Peyer's patch (tissue), 4 donors: ENCODE data around the gene EIF2B5. TPM values are rescaled to one million over a fixed set of nuclear protein-coding genes. Genes with fewer than 3 reads are reported as not detected.
"Not testable (repeated sequence)": the region's sequence is repeated elsewhere in the genome, so short reads cannot be mapped to it uniquely, and the experiment has no call there.

Experiments
- DNase-seq, 3 donors: peaks; one replicate each; pipeline ENCODE4 v3.0.0-alpha.2; 2017 to 2019
- H3K27ac ChIP-seq, 4 donors: fragments of 200-600 bp; sonication (generic); one replicate each; pipeline ENCODE4 v1.5.1; 2016 to 2019
- H3K27me3 ChIP-seq, 2 donors: fragments of 200-600 bp; sonication (generic); one replicate each; pipeline ENCODE4 v1.5.1; 2019
- H3K36me3 ChIP-seq, 3 donors: fragments of 200-600 bp; sonication (generic); one replicate each; pipeline ENCODE4 v1.5.1; 2016 to 2019
- H3K4me1 ChIP-seq, 4 donors: fragments of 200-600 bp; sonication (generic); one replicate each; pipeline ENCODE4 v1.5.1; 2016 to 2019
- H3K4me3 ChIP-seq, 4 donors: fragments of 200-600 bp; sonication (generic); 1 replicate in 3 of 4; 2 replicates in 1 of 4; pipeline ENCODE4 v1.5.1; 2016 to 2019; ENCODE audit warnings: mild to moderate bottlenecking in 1 of 4
- H3K9me3 ChIP-seq, 4 donors: fragments of 200-600 bp; sonication (generic); one replicate each; pipeline ENCODE4 v1.5.1; 2016 to 2019; ENCODE audit warnings: mild to moderate bottlenecking in 1 of 4
- CTCF ChIP-seq, 6 experiments: fragments of 450-650 bp in 4 of 6; fragments of 200-600 bp in 2 of 6; sonication (generic) in 1 of 6; IDR thresholded peaks; one replicate each; pipeline ENCODE4 v1.5.1; 2017 to 2019; ENCODE audit warnings: antibody characterized with exemption in 6 of 6, mild to moderate bottlenecking in 3 of 6, moderate library complexity in 1 of 6
- POLR2A ChIP-seq, 2 donors: fragments of 450-650 bp; IDR thresholded peaks; one replicate each; pipeline ENCODE4 v1.5.1; 2017; ENCODE audit warnings: antibody characterized with exemption in 2 of 2, mild to moderate bottlenecking in 2 of 2, moderate library complexity in 2 of 2
- total RNA-seq, 4 donors: library from RNA; depleted of rRNA; stranded (reverse); fragments of >200 nt; gene quantifications; one replicate each; pipeline ENCODE4 v1.1.0, GENCODE V29; 2016

EIF2B5 gene
- total RNA-seq, 4 donors from 2014 or later = 24.7 to 67.7 (median 41.6) TPM

- H3K27ac ChIP-seq = peak overlapping the region; percentile 75 to 93 (median 84)
- TF ChIP-seq POLR2A (IDR thresholded peaks at IDR 0.05) (no peak), CTCF (IDR thresholded peaks at IDR 0.05) (no peak)
- no peaks in the 10 kb centered on the region for H3K9me3 ChIP-seq
- no peaks in the 10 kb centered on the region for H3K36me3 ChIP-seq
- no peaks in the 10 kb centered on the region for H3K27me3 ChIP-seq
- no peak for DNase-seq
- peaks cover 0 to 49% (median 18%) of the 10 kb centered on the region in 4 donors for H3K4me1 ChIP-seq
- H3K4me3 ChIP-seq = peak overlapping the region; percentile 74 to 98 (median 84)
These were observed 21.4 kb downstream of the EIF2B5 start for GRCh38 chr3:184156522-184156955.

- no peak for DNase-seq
- Histone ChIP-seq H3K27ac (peak overlapping the region; percentile 75 to 93 (median 84)), H3K4me1 (peaks cover 0 to 53% (median 18%) of the 10 kb centered on the region in 4 donors), H3K27me3 (no peaks in the 10 kb centered on the region), H3K36me3 (peaks cover 0 to 6% (median 0%) of the 10 kb centered on the region in 3 donors), H3K9me3 (no peaks in the 10 kb centered on the region), H3K4me3 (peak overlapping the region; percentile 74 to 98 (median 84))
- TF ChIP-seq CTCF (IDR thresholded peaks at IDR 0.05) (no peak), POLR2A (IDR thresholded peaks at IDR 0.05) (no peak)
These were observed 22.0 kb downstream of the EIF2B5 start for GRCh38 chr3:184157206-184157605.

- no peak for DNase-seq
- no peak overlapping the region for H3K4me3 ChIP-seq
- TF ChIP-seq POLR2A (IDR thresholded peaks at IDR 0.05) (no peak), CTCF (IDR thresholded peaks at IDR 0.05) (no peak)
- H3K4me1 ChIP-seq = peaks cover 0 to 54% (median 18%) of the 10 kb centered on the region in 4 donors
- peaks cover 0 to 11% (median 0%) of the 10 kb centered on the region in 3 donors for H3K36me3 ChIP-seq
- no peaks in the 10 kb centered on the region for H3K9me3 ChIP-seq
- no peak overlapping the region for H3K27ac ChIP-seq
- no peaks in the 10 kb centered on the region for H3K27me3 ChIP-seq
These were observed 23.2 kb downstream of the EIF2B5 start for GRCh38 chr3:184158404-184158803.

GRCh38 chr3:184160456-184160855, 25.3 kb downstream of the EIF2B5 start:
- H3K27me3 ChIP-seq = no peaks in the 10 kb centered on the region
- TF ChIP-seq POLR2A (IDR thresholded peaks at IDR 0.05) (no peak), CTCF (IDR thresholded peaks at IDR 0.05) (no peak)
- peaks cover 0 to 29% (median 0%) of the 10 kb centered on the region in 3 donors for H3K36me3 ChIP-seq
- H3K9me3 ChIP-seq = no peaks in the 10 kb centered on the region
- H3K27ac ChIP-seq = peak overlapping the region in 3 of 4 donors; percentile 10 to 58 (median 35)
- H3K4me3 ChIP-seq = no peak overlapping the region
- DNase-seq = no peak
- H3K4me1 ChIP-seq = peaks cover 0 to 49% (median 18%) of the 10 kb centered on the region in 4 donors

GRCh38 chr3:184162571-184163070, 27.5 kb downstream of the EIF2B5 start:
- not testable (repeated sequence) for H3K4me3 ChIP-seq
- peaks cover 0 to 37% (median 7%) of the 10 kb centered on the region in 4 donors for H3K4me1 ChIP-seq

GRCh38 chr3:184164648-184165330, 29.6 kb downstream of the EIF2B5 start:
- Histone ChIP-seq H3K9me3 (no peaks in the 10 kb centered on the region), H3K36me3 (peaks cover 0 to 71% (median 0%) of the 10 kb centered on the region in 3 donors), H3K27me3 (no peaks in the 10 kb centered on the region), H3K4me3 (no peak overlapping the region), H3K4me1 (peaks cover 0 to 20% (median 4%) of the 10 kb centered on the region in 4 donors), H3K27ac (no peak overlapping the region)
- TF ChIP-seq CTCF (IDR thresholded peaks at IDR 0.05) (no peak), POLR2A (IDR thresholded peaks at IDR 0.05) (no peak)
- no peak for DNase-seq

More at GRCh38 chr3:184162571-184163070, 27.5 kb downstream of the EIF2B5 start:
- DNase-seq, H3K27me3 ChIP-seq, H3K27ac ChIP-seq, H3K9me3 ChIP-seq: not testable (repeated sequence)
- H3K36me3 ChIP-seq = peaks cover 0 to 51% (median 0%) of the 10 kb centered on the region in 3 donors
